GM10266 (cell line): Measurements from ENCODE around the gene ANGPTL8.

Experiments
- DNase-seq: peaks from one replicate; pipeline ENCODE4 v3.0.0; 2012; ENCODE audit errors: extremely low spot score
- CTCF ChIP-seq: IDR thresholded peaks from 2 replicates; pipeline ENCODE4 v1.5.1; 2012; ENCODE audit warnings: mild to moderate bottlenecking, low read depth; ENCODE audit not compliant: control insufficient read depth, insufficient read depth; ENCODE audit errors: missing control alignments

ANGPTL8 gene

GRCh38 chr19:11239377-11240000, at the start of gene ANGPTL8:
ANGPTL8 (plus strand) TSS chr19:11239619; CDS start chr19:11239638, 19 bp downstream.
- TF ChIP-seq CTCF = no peak
- DNase-seq = no peak

GRCh38 chr19:11190501-11190900, 48.9 kb upstream of the ANGPTL8 start:
- no peak for DNase-seq
- no peak for TF ChIP-seq CTCF

GRCh38 chr19:11191273-11191755, 48.1 kb upstream of the ANGPTL8 start:
- peak; percentile 62 for DNase-seq
- no peak for TF ChIP-seq CTCF

- no peak for DNase-seq
- TF ChIP-seq CTCF = no peak
Observed at GRCh38 chr19:11191934-11192333, 47.5 kb upstream of the ANGPTL8 start.

GRCh38 chr19:11192957-11193939, 46.2 kb upstream of the ANGPTL8 start:
- DNase-seq = no peak
- no peak for TF ChIP-seq CTCF

GRCh38 chr19:11194173-11194572, 45.2 kb upstream of the ANGPTL8 start:
- DNase-seq = no peak
- TF ChIP-seq CTCF = no peak
